Nephron progenitor cell (in vitro differentiated cells): Measurements from ENCODE around the gene PHF13.

Source experiments
- DNase-seq: peaks from one replicate; pipeline ENCODE4 v3.0.0; 2021
- H3K27ac Mint-ChIP-seq: 2 replicates; pipeline ENCODE4 v1.8.0; 2021; ENCODE audit warnings: mild to moderate bottlenecking, moderate library complexity, mixed read lengths
- H3K27me3 Mint-ChIP-seq: 2 replicates; pipeline ENCODE4 v1.8.0; 2021; ENCODE audit warnings: mild to moderate bottlenecking, low read depth, mixed read lengths; ENCODE audit not compliant: poor library complexity
- H3K36me3 Mint-ChIP-seq: 2 replicates; pipeline ENCODE4 v1.8.0; 2021; ENCODE audit warnings: low read depth, mixed read lengths
- H3K4me1 Mint-ChIP-seq: 2 replicates; pipeline ENCODE4 v1.8.0; 2021; ENCODE audit warnings: mixed read lengths
- H3K4me3 Mint-ChIP-seq: 2 replicates; pipeline ENCODE4 v1.8.0; 2021; ENCODE audit warnings: mild to moderate bottlenecking, moderate library complexity, mixed read lengths
- H3K9me3 Mint-ChIP-seq: 2 replicates; pipeline ENCODE4 v1.8.0; 2021; ENCODE audit warnings: mild to moderate bottlenecking, moderate library complexity, mixed read lengths
- CTCF ChIP-seq: fragments of 200-600 bp; sonication (generic); IDR thresholded peaks from 2 replicates; pipeline ENCODE4 v1.5.0; 2021; ENCODE audit warnings: antibody characterized with exemption

The PHF13 gene

GRCh38 chr1:6574025-6574620, 39.4 kb upstream of the PHF13 start:
- Mint-ChIP-seq H3K27me3 (peaks cover 41% of the 10 kb centered on the region), H3K4me3 (no peak overlapping the region), H3K36me3 (no peaks in the 10 kb centered on the region), H3K4me1 (peaks cover 19% of the 10 kb centered on the region), H3K27ac (no peak overlapping the region), H3K9me3 (peaks cover 6% of the 10 kb centered on the region)
- no peak for TF ChIP-seq CTCF
- no peak for DNase-seq

- Mint-ChIP-seq H3K27ac (no peak overlapping the region), H3K36me3 (no peaks in the 10 kb centered on the region), H3K9me3 (peaks cover 4% of the 10 kb centered on the region), H3K27me3 (peaks cover 34% of the 10 kb centered on the region), H3K4me1 (peaks cover 26% of the 10 kb centered on the region), H3K4me3 (no peak overlapping the region)
- DNase-seq = no peak
- TF ChIP-seq CTCF = no peak
Observed at GRCh38 chr1:6574818-6575217, 38.7 kb upstream of the PHF13 start.

- Mint-ChIP-seq H3K27ac (no peak overlapping the region), H3K36me3 (no peaks in the 10 kb centered on the region), H3K27me3 (peaks cover 5% of the 10 kb centered on the region), H3K4me1 (peaks cover 35% of the 10 kb centered on the region), H3K9me3 (no peaks in the 10 kb centered on the region), H3K4me3 (peak overlapping the region; percentile 19)
- no peak for DNase-seq
- no peak for TF ChIP-seq CTCF
Observed at GRCh38 chr1:6577831-6578525, 35.6 kb upstream of the PHF13 start.

GRCh38 chr1:6578624-6579373, 34.7 kb upstream of the PHF13 start:
- no peak for DNase-seq
- no peak for TF ChIP-seq CTCF
- no peaks in the 10 kb centered on the region for H3K9me3 Mint-ChIP-seq
- H3K36me3 Mint-ChIP-seq = no peaks in the 10 kb centered on the region
- H3K4me3 Mint-ChIP-seq = peak overlapping the region; percentile 94
- peaks cover 35% of the 10 kb centered on the region for H3K4me1 Mint-ChIP-seq
- H3K27ac Mint-ChIP-seq = peak overlapping the region; percentile 95
- H3K27me3 Mint-ChIP-seq = peaks cover 3% of the 10 kb centered on the region

- Mint-ChIP-seq H3K9me3 (no peaks in the 10 kb centered on the region), H3K36me3 (no peaks in the 10 kb centered on the region), H3K4me1 (peaks cover 37% of the 10 kb centered on the region), H3K27me3 (peaks cover 3% of the 10 kb centered on the region), H3K4me3 (peak within 1 kb of the TSS; percentile 94), H3K27ac (peak within 1 kb of the TSS; percentile 95)
- peak; percentile 98 for DNase-seq
- no peak for TF ChIP-seq CTCF
Observed at GRCh38 chr1:6579374-6580118, 34.0 kb upstream of the PHF13 start, which contains the start of gene ZBTB48. Gene ZBTB48 (plus strand): TSS chr1:6579994. CDS start chr1:6580610, 616 bp downstream.
